ENCODE measurements around the gene MUSK.
"Not testable (repeated sequence)": the region's sequence is repeated elsewhere in the genome, so short reads cannot be mapped to it uniquely, and the experiment has no call there.

Gene MUSK

GRCh38 chr9:110765926-110766325 is 97.3 kb downstream of the MUSK start:
- DNase-seq, result no peak

GRCh38 chr9:110767559-110768063 is 99.0 kb downstream of the MUSK start:
- no peak for DNase-seq

- no peak for DNase-seq
Measured at GRCh38 chr9:110768886-110769285, 100.3 kb downstream of the MUSK start.

- DNase-seq, result no peak
Measured at GRCh38 chr9:110769667-110770066, 101.1 kb downstream of the MUSK start.

- DNase-seq, result no peak
Measured at GRCh38 chr9:110775724-110776123, 107.1 kb downstream of the MUSK start.

GRCh38 chr9:110776221-110776620 is 107.6 kb downstream of the MUSK start:
- DNase-seq, result no peak

GRCh38 chr9:110777196-110777875 is 108.7 kb downstream of the MUSK start:
- DNase-seq, result no peak

GRCh38 chr9:110777876-110778215 is 109.3 kb downstream of the MUSK start:
- DNase-seq, result no peak

GRCh38 chr9:110782701-110783100 is 114.1 kb downstream of the MUSK start:
- no peak for DNase-seq

GRCh38 chr9:110784309-110784708 is 115.7 kb downstream of the MUSK start:
- DNase-seq, result no peak

GRCh38 chr9:110785166-110785565 is 116.6 kb downstream of the MUSK start:
- DNase-seq, result no peak

GRCh38 chr9:110788396-110788795 is 119.8 kb downstream of the MUSK start:
- DNase-seq, result not testable (repeated sequence)

GRCh38 chr9:110788871-110789270 is 120.3 kb downstream of the MUSK start:
- no peak for DNase-seq

- no peak for DNase-seq
Measured at GRCh38 chr9:110797611-110798010, 129.0 kb downstream of the MUSK start.

GRCh38 chr9:110799396-110799795 is 130.8 kb downstream of the MUSK start:
- DNase-seq, result no peak

- DNase-seq, result no peak
Measured at GRCh38 chr9:110801426-110801825, 132.8 kb downstream of the MUSK start.

GRCh38 chr9:110802416-110803035 is 133.9 kb downstream of the MUSK start:
- no peak for DNase-seq

- no peak for DNase-seq
Measured at GRCh38 chr9:110807956-110808598, 139.5 kb downstream of the MUSK start.

GRCh38 chr9:110808599-110808980 is 140.0 kb downstream of the MUSK start:
- no peak for DNase-seq

GRCh38 chr9:110809038-110809595 is 140.5 kb downstream of the MUSK start:
- no peak for DNase-seq

- DNase-seq, result no peak
Measured at GRCh38 chr9:110810262-110810976, 141.8 kb downstream of the MUSK start.

GRCh38 chr9:110812886-110813285 is 144.3 kb downstream of the MUSK start:
- no peak for DNase-seq

- DNase-seq, result no peak
Measured at GRCh38 chr9:110814159-110814558, 145.6 kb downstream of the MUSK start.

Data from activated CD4-positive, alpha-beta T cell treated with anti-CD3 and anti-CD28 coated beads for 4 hours (primary cell).